OCI-LY1 (cell line): Measurements from ENCODE around the gene ZNF462.

Experiments used
- EZH2 ChIP-seq: fragments of 200-600 bp; sonication (generic), shearing (Covaris generic); IDR thresholded peaks from 2 replicates; pipeline ENCODE4 v1.8.0; 2017; ENCODE audit warnings: borderline replicate concordance, mixed run types, mild to moderate bottlenecking, antibody characterized with exemption, low read length, moderate library complexity, mixed read lengths
- TF ChIP-seq, protein P1 (sequence below): fragments of 200-600 bp; sonication (generic), shearing (Covaris generic); IDR thresholded peaks from 2 replicates; pipeline ENCODE4 v1.5.1; 2017; ENCODE audit warnings: mild to moderate bottlenecking, antibody characterized with exemption, low read length, moderate library complexity, mixed read lengths

- TF ChIP-seq, protein P1, sequence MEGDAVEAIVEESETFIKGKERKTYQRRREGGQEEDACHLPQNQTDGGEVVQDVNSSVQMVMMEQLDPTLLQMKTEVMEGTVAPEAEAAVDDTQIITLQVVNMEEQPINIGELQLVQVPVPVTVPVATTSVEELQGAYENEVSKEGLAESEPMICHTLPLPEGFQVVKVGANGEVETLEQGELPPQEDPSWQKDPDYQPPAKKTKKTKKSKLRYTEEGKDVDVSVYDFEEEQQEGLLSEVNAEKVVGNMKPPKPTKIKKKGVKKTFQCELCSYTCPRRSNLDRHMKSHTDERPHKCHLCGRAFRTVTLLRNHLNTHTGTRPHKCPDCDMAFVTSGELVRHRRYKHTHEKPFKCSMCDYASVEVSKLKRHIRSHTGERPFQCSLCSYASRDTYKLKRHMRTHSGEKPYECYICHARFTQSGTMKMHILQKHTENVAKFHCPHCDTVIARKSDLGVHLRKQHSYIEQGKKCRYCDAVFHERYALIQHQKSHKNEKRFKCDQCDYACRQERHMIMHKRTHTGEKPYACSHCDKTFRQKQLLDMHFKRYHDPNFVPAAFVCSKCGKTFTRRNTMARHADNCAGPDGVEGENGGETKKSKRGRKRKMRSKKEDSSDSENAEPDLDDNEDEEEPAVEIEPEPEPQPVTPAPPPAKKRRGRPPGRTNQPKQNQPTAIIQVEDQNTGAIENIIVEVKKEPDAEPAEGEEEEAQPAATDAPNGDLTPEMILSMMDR, result no peak
- no peak for TF ChIP-seq EZH2
Observed at GRCh38 chr9:106945727-106946660, 83.0 kb downstream of the ZNF462 start.
